Gastrocnemius medialis (tissue), 4 donors: ENCODE measurements around the gene ANKRD9. TPM values are rescaled to one million over a fixed set of nuclear protein-coding genes. Genes with fewer than 3 reads are reported as not detected.

Source experiments
- ATAC-seq, 2 donors: fragments of 150-250 bp; one replicate each; pipeline ENCODE4 v1.9.1; 2016
- DNase-seq, 2 donors: peaks; one replicate each; pipeline ENCODE4 v3.0.0-alpha.2; 2019
- H3K27ac ChIP-seq, 4 donors: fragments of 200-600 bp; sonication (generic); 1 replicate in 1 of 4; 2 replicates in 3 of 4; pipeline ENCODE4 v1.5.1; 2016 to 2018; ENCODE audit warnings: mild to moderate bottlenecking in 2 of 4, moderate library complexity in 1 of 4
- H3K27me3 ChIP-seq, 3 donors: fragments of 200-600 bp; sonication (generic) in 2 of 3; 1 replicate in 1 of 3; 2 replicates in 2 of 3; pipeline versions ENCODE4 v1.5.1 to v1.6.0; 2016 to 2019; ENCODE audit warnings: mild to moderate bottlenecking in 1 of 3, moderate library complexity in 1 of 3
- H3K36me3 ChIP-seq, 2 donors: fragments of 200-600 bp; sonication (generic) in 1 of 2; one replicate each; pipeline ENCODE4 v1.5.1; 2017 to 2018
- H3K4me1 ChIP-seq, 2 donors: fragments of 200-600 bp; sonication (generic) in 1 of 2; one replicate each; pipeline ENCODE4 v1.5.1; 2016 to 2017; ENCODE audit warnings: mild to moderate bottlenecking in 2 of 2
- H3K4me3 ChIP-seq, 4 donors: fragments of 200-600 bp; sonication (generic) in 3 of 4; 1 replicate in 1 of 4; 2 replicates in 3 of 4; pipeline ENCODE4 v1.5.1; 2016 to 2019; ENCODE audit warnings: mild to moderate bottlenecking in 2 of 4
- H3K9me3 ChIP-seq, 3 donors: fragments of 200-600 bp; sonication (generic) in 2 of 3; 1 replicate in 1 of 3; 2 replicates in 2 of 3; pipeline ENCODE4 v1.5.1; 2016 to 2019
- CTCF ChIP-seq, 5 experiments: fragments of 450-650 bp in 3 of 5; fragments of 200-600 bp in 2 of 5; sonication (generic) in 2 of 5; IDR thresholded peaks in 4 of 5; conservative IDR thresholded peaks in 1 of 5; 1 replicate in 4 of 5; 2 replicates in 1 of 5; pipeline ENCODE4 v1.5.1; 2016 to 2019; ENCODE audit warnings: antibody characterized with exemption in 5 of 5, mild to moderate bottlenecking in 3 of 5, moderate library complexity in 3 of 5
- POLR2A ChIP-seq, 2 donors: fragments of 450-650 bp; IDR thresholded peaks; one replicate each; pipeline ENCODE4 v1.6.1; 2017; ENCODE audit warnings: antibody characterized with exemption in 2 of 2, mild to moderate bottlenecking in 2 of 2, moderate library complexity in 2 of 2
- in situ Hi-C, 4 donors: fragments of 200-750 bp; cut with MboI; loops; one replicate each; pipeline versions ENCODE4 v1.15.0 to v1.8.0; 2017; ENCODE audit warnings: low sequenced_read_pairs in 4 of 4
- intact Hi-C: fragments of 100-400 bp; cut with DNase I; formaldehyde crosslinking; loops from one replicate; pipeline ENCODE4 v1.15.1; 2023; ENCODE audit warnings: low total_unique reads
- total RNA-seq, 4 donors: library from RNA; depleted of rRNA; stranded (reverse); fragments of >200 nt; gene quantifications; one replicate each; pipeline versions ENCODE4 v1.1.0 to v1.2.3, GENCODE V29; 2016

Gene ANKRD9
- total RNA-seq, 4 donors from 2014 or later, result 155 to 450 (median 216) TPM

- no peak overlapping the region for H3K4me3 ChIP-seq
- in situ Hi-C loops (no loop called here), intact Hi-C loops (no loop called here)
- H3K27me3 ChIP-seq, result no peaks in the 10 kb centered on the region
- no peak for ATAC-seq
- peaks cover 13 to 28% of the 10 kb centered on the region in 2 donors for H3K4me1 ChIP-seq
- peaks cover 0 to 8% of the 10 kb centered on the region in 2 donors for H3K36me3 ChIP-seq
- H3K27ac ChIP-seq, result peak overlapping the region; percentile 22 to 87 (median 58)
- H3K9me3 ChIP-seq, result no peaks in the 10 kb centered on the region
- TF ChIP-seq POLR2A (IDR thresholded peaks at IDR 0.05) (no peak), CTCF (IDR thresholded peaks at IDR 0.05 in 4 of 5, conservative IDR thresholded peaks at IDR 0.05 in 1 of 5) (no peak)
- DNase-seq, result no peak
Observed at GRCh38 chr14:102469261-102469660, 40.3 kb downstream of the ANKRD9 start.

- TF ChIP-seq CTCF (IDR thresholded peaks at IDR 0.05 in 4 of 5, conservative IDR thresholded peaks at IDR 0.05 in 1 of 5), result no peak
- no peak for TF ChIP-seq POLR2A (IDR thresholded peaks at IDR 0.05)
- Histone ChIP-seq H3K27me3 (no peaks in the 10 kb centered on the region), H3K27ac (peak overlapping the region; percentile 87 to 96 (median 92)), H3K4me3 (no peak overlapping the region), H3K36me3 (peaks cover 0 to 8% of the 10 kb centered on the region in 2 donors), H3K9me3 (no peaks in the 10 kb centered on the region), H3K4me1 (peaks cover 27 to 32% of the 10 kb centered on the region in 2 donors)
- in situ Hi-C loops (no loop called here), intact Hi-C loops (no loop called here)
- no peak for ATAC-seq
- DNase-seq, result no peak
Observed at GRCh38 chr14:102464846-102465341, 44.7 kb downstream of the ANKRD9 start.

DNA sequence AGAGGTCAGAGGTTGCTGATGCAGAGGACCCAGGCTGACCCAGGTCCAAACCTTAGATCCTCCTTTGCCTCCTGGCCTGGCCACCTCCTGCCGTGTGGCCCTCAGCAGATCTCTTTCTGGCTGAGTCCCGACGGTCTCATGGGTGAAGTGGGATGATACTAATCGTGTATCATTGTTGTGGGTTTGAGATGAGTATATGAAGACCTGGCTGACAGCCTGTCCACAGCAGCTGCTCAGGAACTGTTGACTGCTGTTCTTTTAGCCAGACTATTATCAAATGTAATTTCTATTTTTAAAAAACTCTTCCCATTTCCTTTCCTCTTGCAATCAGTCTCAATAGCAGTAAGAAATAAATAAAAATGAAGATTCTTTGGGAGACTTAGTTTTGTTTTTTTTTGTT lies 45.6 kb downstream of the ANKRD9 start:
- Histone ChIP-seq H3K4me1 (peaks cover 27 to 32% of the 10 kb centered on the region in 2 donors), H3K27me3 (no peaks in the 10 kb centered on the region), H3K36me3 (peaks cover 0 to 8% of the 10 kb centered on the region in 2 donors), H3K4me3 (no peak overlapping the region), H3K27ac (peak overlapping the region; percentile 87 to 96 (median 92)), H3K9me3 (no peaks in the 10 kb centered on the region)
- no peak for TF ChIP-seq POLR2A (IDR thresholded peaks at IDR 0.05)
- no peak for TF ChIP-seq CTCF (IDR thresholded peaks at IDR 0.05 in 4 of 5, conservative IDR thresholded peaks at IDR 0.05 in 1 of 5)
- DNase-seq (no peak), ATAC-seq (no peak)
- intact Hi-C loops (no loop called here), in situ Hi-C loops (no loop called here)

- peak; percentile 89 to 91 for ATAC-seq
- no peak for TF ChIP-seq CTCF (IDR thresholded peaks at IDR 0.05 in 4 of 5, conservative IDR thresholded peaks at IDR 0.05 in 1 of 5)
- TF ChIP-seq POLR2A (IDR thresholded peaks at IDR 0.05), result peak in 1 of 2 donors; percentile 46
Observed at GRCh38 chr14:102462391-102462790, 47.2 kb downstream of the ANKRD9 start.

More at GRCh38 chr14:102462391-102462790, 47.2 kb downstream of the ANKRD9 start:
- in situ Hi-C loops, result no loop called here
- H3K36me3 ChIP-seq, result peaks cover 0 to 16% of the 10 kb centered on the region in 2 donors
- H3K4me3 ChIP-seq, result no peak overlapping the region
- H3K9me3 ChIP-seq, result no peaks in the 10 kb centered on the region
- DNase-seq, result peak; percentile 61 to 76
- no peaks in the 10 kb centered on the region for H3K27me3 ChIP-seq
- peaks cover 27 to 32% of the 10 kb centered on the region in 2 donors for H3K4me1 ChIP-seq
- intact Hi-C loops, result loop anchor here (1.0 to 2.0 kb wide), 2 partner anchors 38 to 46 kb away; partner anchors contain the start of gene ANKRD9
- peak overlapping the region; percentile 87 to 96 (median 92) for H3K27ac ChIP-seq
